Left colon (tissue), 2 donors: Measurements from ENCODE around the gene HTR6. TPM values are rescaled to one million over a fixed set of nuclear protein-coding genes. Genes with fewer than 3 reads are reported as not detected.

Experiments used
- total RNA-seq, 2 donors: library from RNA; stranded (reverse); fragmentation: NEBNext Ultra II Directional; extraction: Animal tissue kit (Norgen Biotek cat#: 25700); gene quantifications; one replicate each; pipeline ENCODE4 v1.2.1, GENCODE V29; 2021
- donor health status: DM: no; HTN: no; CAD: no.
- donor health status: DM: yes; HTN: yes; CAD: no.

Gene HTR6
- total RNA-seq, 2 donors from 2014 or later, result not detected

Other genes starting within 250 kb of the HTR6 start
- gene CAPZB, start 179.3 kb upstream of the HTR6 start, total RNA-seq, result 100 to 1,000 TPM; 340 to 367 TPM
- 100 to 1,000 TPM; 373 to 391 TPM for gene NBL1, start 20.6 kb upstream of the HTR6 start, total RNA-seq
- gene TMCO4, start 135.0 kb downstream of the HTR6 start, total RNA-seq, result 10 to 100 TPM; 28.9 to 31.1 TPM
- 10 to 100 TPM; 50.3 to 53.7 TPM for gene RNF186, start 150.4 kb downstream of the HTR6 start, total RNA-seq
- 10 to 100 TPM in 1 of 2 donors, 1 to 10 TPM in 1; 9.6 to 11.1 TPM for gene OTUD3, start 217.5 kb downstream of the HTR6 start, total RNA-seq